K562 (cell line): ENCODE results near the gene CTPS1. TPM values are rescaled to one million over a fixed set of nuclear protein-coding genes. Genes with fewer than 3 reads are reported as not detected.

Experiments
- ATF1 ChIP-seq, 2 experiments: fragments of 450-650 bp in 1 of 2; IDR thresholded peaks; 2 replicates each; pipeline ENCODE4 v1.6.1; 2016; ENCODE audit warnings: missing compliant biosample characterization in 1 of 2, missing genetic modification characterization in 1 of 2
- BCL6 ChIP-seq: fragments of 250-450 bp; sonication (Bioruptor Pico); IDR thresholded peaks from 2 replicates; pipeline ENCODE4 v1.4.0; 2020
- BRD4 ChIP-seq: fragments of 200-600 bp; sonication (generic); IDR thresholded peaks from 2 replicates; pipeline ENCODE4 v1.6.1; 2017; ENCODE audit warnings: inconsistent platforms
- CREBBP ChIP-seq: IDR thresholded peaks from one replicate; pipeline ENCODE4 v1.6.1; 2012; ENCODE audit warnings: low read depth, mild to moderate bottlenecking, control low read depth, inconsistent platforms, low read length
- ESRRB ChIP-seq: fragments of 250-450 bp; sonication (Bioruptor Pico); IDR thresholded peaks from 2 replicates; pipeline ENCODE4 v1.5.0; 2020; ENCODE audit warnings: mild to moderate bottlenecking, moderate library complexity, borderline replicate concordance
- FOXJ2 ChIP-seq: fragments of 200-800 bp; sonication (Bioruptor generic); IDR thresholded peaks from 2 replicates; pipeline ENCODE4 v1.6.1; 2016; ENCODE audit warnings: missing genetic modification characterization, missing compliant biosample characterization
- FOXK2 ChIP-seq, 2 experiments: fragments of 450-650 bp; IDR thresholded peaks in 1 of 2; conservative IDR thresholded peaks in 1 of 2; 2 replicates each; pipeline ENCODE4 v1.6.1; 2016; ENCODE audit warnings: low read depth in 2 of 2, mild to moderate bottlenecking in 1 of 2
- FOXP1 ChIP-seq: sonication (generic); formaldehyde crosslinking; IDR thresholded peaks from 2 replicates; pipeline ENCODE4 v1.8.0; 2022; ENCODE audit warnings: mild to moderate bottlenecking, missing genetic modification reagents
- NELFE ChIP-seq: IDR thresholded peaks from 2 replicates; pipeline ENCODE4 v1.6.1; 2011; ENCODE audit warnings: mild to moderate bottlenecking; ENCODE audit not compliant: insufficient read depth, insufficient read length
- PHB ChIP-seq: fragments of 250-450 bp; sonication (Bioruptor Pico); IDR thresholded peaks from 2 replicates; pipeline ENCODE4 v1.5.0; 2021
- RAD51 ChIP-seq: fragments of 450-650 bp; IDR thresholded peaks from 2 replicates; pipeline ENCODE4 v1.7.1; 2016; ENCODE audit warnings: low read depth, mild to moderate bottlenecking, borderline replicate concordance
- SAFB ChIP-seq: fragments of 200-400 bp; formaldehyde crosslinking; IDR thresholded peaks from 2 replicates; pipeline ENCODE4 v1.6.1; 2017; ENCODE audit warnings: low read depth, low read length, borderline replicate concordance
- SLC30A9 ChIP-seq: fragments of 250-450 bp; sonication (Bioruptor Pico); IDR thresholded peaks from 2 replicates; pipeline ENCODE4 v1.8.0; 2022; ENCODE audit warnings: mild to moderate bottlenecking, moderate library complexity
- TCF3 ChIP-seq: sonication (generic); formaldehyde crosslinking; IDR thresholded peaks from 2 replicates; pipeline ENCODE4 v1.4.0; 2020; ENCODE audit warnings: mild to moderate bottlenecking, missing genetic modification reagents
- ZC3H4 ChIP-seq: sonication (generic); formaldehyde crosslinking; IDR thresholded peaks from 2 replicates; pipeline ENCODE4 v1.9.0; 2021; ENCODE audit warnings: missing genetic modification reagents, borderline replicate concordance
- ZKSCAN1 ChIP-seq: fragments of 150-350 bp; IDR thresholded peaks from 2 replicates; pipeline ENCODE4 v1.6.1; 2016; ENCODE audit warnings: low read depth, low read length
- ZNF133 ChIP-seq: fragments of 250-450 bp; sonication (Bioruptor Pico); IDR thresholded peaks from 2 replicates; pipeline ENCODE4 v1.4.0; 2020; ENCODE audit warnings: mild to moderate bottlenecking
- polyA plus RNA-seq, 8 experiments: library from polyadenylated mRNA; depleted of rRNA in 4 of 8; stranded (reverse) in 5 of 8; unstranded in 3 of 8; fragments of >200 nt; fragmentation: Nextera tagmentation in 2 of 8; fragmentation: Illumina TruSeq in 1 of 8; extraction: Ambion mirVana in 2 of 8; extraction: Trizol in 1 of 8; gene quantifications; 2 replicates each; pipeline versions ENCODE4 v1.2.1 to v1.2.3, GENCODE V29; 2011 to 2014; ENCODE audit warnings: inconsistent platforms in 1 of 8, missing spikeins in 1 of 8
- total RNA-seq, 7 experiments: library from RNA; depleted of rRNA in 6 of 7; stranded (reverse); fragments of >200 nt in 6 of 7; fragmentation: Illumina TruSeq in 2 of 7; extraction: Trizol in 2 of 7; gene quantifications; 2 replicates each; pipeline versions ENCODE4 v1.2.1 to v1.2.3, GENCODE V29; 2011 to 2021; ENCODE audit warnings: low replicate concordance in 1 of 7
- TF ChIP-seq, protein P1 (sequence below): fragments of 250-450 bp; sonication (Bioruptor Pico); IDR thresholded peaks from 2 replicates; pipeline ENCODE4 v1.5.0; 2021
- TF ChIP-seq, protein P2 (sequence below): IDR thresholded peaks from 2 replicates; pipeline ENCODE4 v1.6.1; 2011; ENCODE audit warnings: borderline replicate concordance, low read depth, mild to moderate bottlenecking, moderate library complexity, low read length; ENCODE audit not compliant: insufficient read depth, poor library complexity, severe bottlenecking
- TF ChIP-seq, protein P3 (sequence below): fragments of 450-650 bp; IDR thresholded peaks from 2 replicates; pipeline ENCODE4 v1.6.1; 2016; ENCODE audit warnings: low read depth, mild to moderate bottlenecking, moderate library complexity
- TF ChIP-seq, protein P4 (sequence below): conservative IDR thresholded peaks from 2 replicates; pipeline ENCODE4 v1.6.1; 2011; ENCODE audit warnings: low read depth, mild to moderate bottlenecking, low read length; ENCODE audit not compliant: control insufficient read depth
- TF ChIP-seq, protein P5 (sequence below): sonication (generic); formaldehyde crosslinking; IDR thresholded peaks from 2 replicates; pipeline ENCODE4 v1.8.1; 2023; ENCODE audit warnings: mild to moderate bottlenecking, missing genetic modification reagents
- TF ChIP-seq, protein P6 (sequence below): IDR thresholded peaks from 2 replicates; pipeline ENCODE4 v1.6.1; 2011; ENCODE audit not compliant: insufficient read length; ENCODE audit errors: extremely low read depth

Gene CTPS1
- total and polyA plus RNA-seq, 9 of the 15 experiments (the other 6 are each of a cell fraction or from before 2014, with no cell fraction given), result 44.4 to 164 (median 87.7) TPM

DNA sequence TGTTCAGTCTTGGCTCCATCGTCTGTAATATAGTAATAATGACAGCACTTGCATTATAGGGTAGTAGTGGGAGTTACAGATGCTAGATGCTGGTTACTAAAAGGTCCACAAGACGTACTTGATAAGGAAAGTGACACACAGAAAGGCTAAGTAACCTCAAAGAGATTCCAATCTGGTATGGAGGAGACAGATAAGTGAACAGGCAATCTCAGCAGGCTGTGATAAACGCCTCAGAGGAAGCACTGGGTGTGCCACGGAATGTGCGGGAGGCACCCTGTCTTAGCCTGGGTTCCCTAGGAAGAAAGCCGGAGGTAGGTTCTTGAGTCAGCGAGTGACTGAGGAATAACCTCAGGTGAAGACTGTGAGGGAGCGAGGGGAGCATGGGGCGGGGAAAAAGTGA is 4.6 kb upstream of the CTPS1 start (continued):
- TF ChIP-seq ZC3H4 (CRISPR knock-in tag) (no peak), SLC30A9 (CRISPR knock-in tag) (no peak), PHB (CRISPR knock-in tag) (no peak), ZKSCAN1 (no peak), BRD4 (no peak), ATF1 (CRISPR knock-in tag; IDR thresholded peaks at IDR 0.05) (no peak), ATF1 (tag; IDR thresholded peaks at IDR 0.05) (peak; percentile 40; the same call in 1 of the 2 replicates), FOXJ2 (tag) (peak; percentile 89), RAD51 (no peak), FOXK2 (conservative IDR thresholded peaks at IDR 0.05 in 1 of 2, IDR thresholded peaks at IDR 0.05 in 1 of 2; ENCODE audit: low read depth in 2 of 2) (peak in 1 of 2 experiments; percentile 49; a peak in 1 of 4 replicates), ZNF133 (CRISPR knock-in tag) (no peak), ESRRB (CRISPR knock-in tag) (no peak), NELFE (no peak), FOXP1 (CRISPR knock-in tag) (no peak), CREBBP (no peak), BCL6 (CRISPR knock-in tag) (peak; percentile 84; the same call in 1 of the 2 replicates), SAFB (no peak), TCF3 (CRISPR knock-in tag) (peak; percentile 92)
- TF ChIP-seq, protein P1, sequence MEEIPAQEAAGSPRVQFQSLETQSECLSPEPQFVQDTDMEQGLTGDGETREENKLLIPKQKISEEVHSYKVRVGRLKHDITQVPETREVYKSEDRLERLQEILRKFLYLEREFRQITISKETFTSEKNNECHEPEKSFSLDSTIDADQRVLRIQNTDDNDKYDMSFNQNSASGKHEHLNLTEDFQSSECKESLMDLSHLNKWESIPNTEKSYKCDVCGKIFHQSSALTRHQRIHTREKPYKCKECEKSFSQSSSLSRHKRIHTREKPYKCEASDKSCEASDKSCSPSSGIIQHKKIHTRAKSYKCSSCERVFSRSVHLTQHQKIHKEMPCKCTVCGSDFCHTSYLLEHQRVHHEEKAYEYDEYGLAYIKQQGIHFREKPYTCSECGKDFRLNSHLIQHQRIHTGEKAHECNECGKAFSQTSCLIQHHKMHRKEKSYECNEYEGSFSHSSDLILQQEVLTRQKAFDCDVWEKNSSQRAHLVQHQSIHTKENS (CRISPR knock-in tag), result no peak
- TF ChIP-seq, protein P2, sequence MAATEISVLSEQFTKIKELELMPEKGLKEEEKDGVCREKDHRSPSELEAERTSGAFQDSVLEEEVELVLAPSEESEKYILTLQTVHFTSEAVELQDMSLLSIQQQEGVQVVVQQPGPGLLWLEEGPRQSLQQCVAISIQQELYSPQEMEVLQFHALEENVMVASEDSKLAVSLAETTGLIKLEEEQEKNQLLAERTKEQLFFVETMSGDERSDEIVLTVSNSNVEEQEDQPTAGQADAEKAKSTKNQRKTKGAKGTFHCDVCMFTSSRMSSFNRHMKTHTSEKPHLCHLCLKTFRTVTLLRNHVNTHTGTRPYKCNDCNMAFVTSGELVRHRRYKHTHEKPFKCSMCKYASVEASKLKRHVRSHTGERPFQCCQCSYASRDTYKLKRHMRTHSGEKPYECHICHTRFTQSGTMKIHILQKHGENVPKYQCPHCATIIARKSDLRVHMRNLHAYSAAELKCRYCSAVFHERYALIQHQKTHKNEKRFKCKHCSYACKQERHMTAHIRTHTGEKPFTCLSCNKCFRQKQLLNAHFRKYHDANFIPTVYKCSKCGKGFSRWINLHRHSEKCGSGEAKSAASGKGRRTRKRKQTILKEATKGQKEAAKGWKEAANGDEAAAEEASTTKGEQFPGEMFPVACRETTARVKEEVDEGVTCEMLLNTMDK, result no peak
- TF ChIP-seq, protein P3, sequence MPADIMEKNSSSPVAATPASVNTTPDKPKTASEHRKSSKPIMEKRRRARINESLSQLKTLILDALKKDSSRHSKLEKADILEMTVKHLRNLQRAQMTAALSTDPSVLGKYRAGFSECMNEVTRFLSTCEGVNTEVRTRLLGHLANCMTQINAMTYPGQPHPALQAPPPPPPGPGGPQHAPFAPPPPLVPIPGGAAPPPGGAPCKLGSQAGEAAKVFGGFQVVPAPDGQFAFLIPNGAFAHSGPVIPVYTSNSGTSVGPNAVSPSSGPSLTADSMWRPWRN, result peak; percentile 99
- TF ChIP-seq, protein P4, sequence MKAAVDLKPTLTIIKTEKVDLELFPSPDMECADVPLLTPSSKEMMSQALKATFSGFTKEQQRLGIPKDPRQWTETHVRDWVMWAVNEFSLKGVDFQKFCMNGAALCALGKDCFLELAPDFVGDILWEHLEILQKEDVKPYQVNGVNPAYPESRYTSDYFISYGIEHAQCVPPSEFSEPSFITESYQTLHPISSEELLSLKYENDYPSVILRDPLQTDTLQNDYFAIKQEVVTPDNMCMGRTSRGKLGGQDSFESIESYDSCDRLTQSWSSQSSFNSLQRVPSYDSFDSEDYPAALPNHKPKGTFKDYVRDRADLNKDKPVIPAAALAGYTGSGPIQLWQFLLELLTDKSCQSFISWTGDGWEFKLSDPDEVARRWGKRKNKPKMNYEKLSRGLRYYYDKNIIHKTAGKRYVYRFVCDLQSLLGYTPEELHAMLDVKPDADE, result no peak
- TF ChIP-seq, protein P5, sequence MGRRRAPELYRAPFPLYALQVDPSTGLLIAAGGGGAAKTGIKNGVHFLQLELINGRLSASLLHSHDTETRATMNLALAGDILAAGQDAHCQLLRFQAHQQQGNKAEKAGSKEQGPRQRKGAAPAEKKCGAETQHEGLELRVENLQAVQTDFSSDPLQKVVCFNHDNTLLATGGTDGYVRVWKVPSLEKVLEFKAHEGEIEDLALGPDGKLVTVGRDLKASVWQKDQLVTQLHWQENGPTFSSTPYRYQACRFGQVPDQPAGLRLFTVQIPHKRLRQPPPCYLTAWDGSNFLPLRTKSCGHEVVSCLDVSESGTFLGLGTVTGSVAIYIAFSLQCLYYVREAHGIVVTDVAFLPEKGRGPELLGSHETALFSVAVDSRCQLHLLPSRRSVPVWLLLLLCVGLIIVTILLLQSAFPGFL (CRISPR knock-in tag), result no peak
- TF ChIP-seq, protein P6, sequence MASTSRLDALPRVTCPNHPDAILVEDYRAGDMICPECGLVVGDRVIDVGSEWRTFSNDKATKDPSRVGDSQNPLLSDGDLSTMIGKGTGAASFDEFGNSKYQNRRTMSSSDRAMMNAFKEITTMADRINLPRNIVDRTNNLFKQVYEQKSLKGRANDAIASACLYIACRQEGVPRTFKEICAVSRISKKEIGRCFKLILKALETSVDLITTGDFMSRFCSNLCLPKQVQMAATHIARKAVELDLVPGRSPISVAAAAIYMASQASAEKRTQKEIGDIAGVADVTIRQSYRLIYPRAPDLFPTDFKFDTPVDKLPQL, result no peak
